RWPE2 (cell line): ENCODE results near the gene ITPKB.

Experiments used
- ATAC-seq: fragments of 200-7000 bp; cut with Tn5 transposase; 3 replicates; pipeline ENCODE4 v1.9.1; 2021; ENCODE audit warnings: low read depth
- DNase-seq: peaks from one replicate; pipeline ENCODE4 v3.0.0-alpha.2; 2020; ENCODE audit warnings: low spot score
- H3K27ac ChIP-seq: fragments of 450-650 bp; 2 replicates; pipeline ENCODE4 v1.5.1; 2017; ENCODE audit warnings: mild to moderate bottlenecking; ENCODE audit not compliant: poor library complexity, severe bottlenecking
- H3K27me3 ChIP-seq: fragments of 250-450 bp; sonication (Bioruptor Pico); 2 replicates; pipeline ENCODE4 v1.5.1; 2021; ENCODE audit warnings: mild to moderate bottlenecking, moderate library complexity; ENCODE audit not compliant: insufficient read depth, poor library complexity, severe bottlenecking
- H3K36me3 ChIP-seq: fragments of 250-450 bp; sonication (Bioruptor Pico); 2 replicates; pipeline ENCODE4 v1.5.1; 2020; ENCODE audit warnings: low read depth, mild to moderate bottlenecking, moderate library complexity
- H3K4me1 ChIP-seq: fragments of 250-450 bp; sonication (Bioruptor Pico); 2 replicates; pipeline ENCODE4 v1.5.1; 2021; ENCODE audit warnings: mild to moderate bottlenecking, moderate library complexity; ENCODE audit not compliant: insufficient read depth, poor library complexity, severe bottlenecking
- H3K4me3 ChIP-seq: fragments of 250-450 bp; sonication (Bioruptor Pico); 2 replicates; pipeline ENCODE4 v1.5.1; 2021; ENCODE audit warnings: mild to moderate bottlenecking, moderate library complexity; ENCODE audit not compliant: severe bottlenecking
- H3K9me3 ChIP-seq: fragments of 250-450 bp; sonication (Bioruptor Pico); 2 replicates; pipeline ENCODE4 v1.5.1; 2021; ENCODE audit warnings: mild to moderate bottlenecking, moderate library complexity; ENCODE audit not compliant: severe bottlenecking
- CTCF ChIP-seq: fragments of 450-650 bp; IDR thresholded peaks from one replicate; pipeline ENCODE4 v1.5.1; 2017; ENCODE audit warnings: mild to moderate bottlenecking, moderate library complexity; ENCODE audit not compliant: poor library complexity, severe bottlenecking

ITPKB gene

GRCh38 chr1:226677027-226678020 lies 61.8 kb downstream of the ITPKB start:
- H3K4me1 ChIP-seq: peaks cover 8% of the 10 kb centered on the region
- peak; percentile 89 for ATAC-seq
- H3K36me3 ChIP-seq: no peaks in the 10 kb centered on the region
- no peak for DNase-seq
- H3K27ac ChIP-seq: no peak overlapping the region
- H3K9me3 ChIP-seq: no peaks in the 10 kb centered on the region
- no peaks in the 10 kb centered on the region for H3K27me3 ChIP-seq
- no peak for TF ChIP-seq CTCF
- no peak overlapping the region for H3K4me3 ChIP-seq

- no peaks in the 10 kb centered on the region for H3K27me3 ChIP-seq
- H3K9me3 ChIP-seq: no peaks in the 10 kb centered on the region
- DNase-seq (no peak), ATAC-seq (no peak)
- H3K27ac ChIP-seq: no peak overlapping the region
- H3K4me3 ChIP-seq: no peak overlapping the region
- no peaks in the 10 kb centered on the region for H3K36me3 ChIP-seq
- no peak for TF ChIP-seq CTCF
- H3K4me1 ChIP-seq: peaks cover 8% of the 10 kb centered on the region
Measured at GRCh38 chr1:226676381-226676780, 62.7 kb downstream of the ITPKB start.

- peaks cover 8% of the 10 kb centered on the region for H3K4me1 ChIP-seq
Measured at GRCh38 chr1:226675715-226676357, 63.2 kb downstream of the ITPKB start.

GRCh38 chr1:226674892-226675714 lies 64.0 kb downstream of the ITPKB start:
- no peak for ATAC-seq
- no peak for DNase-seq
- Histone ChIP-seq H3K36me3 (no peaks in the 10 kb centered on the region), H3K4me3 (no peak overlapping the region), H3K27me3 (no peaks in the 10 kb centered on the region), H3K27ac (no peak overlapping the region), H3K9me3 (no peaks in the 10 kb centered on the region), H3K4me1 (peaks cover 8% of the 10 kb centered on the region)
- no peak for TF ChIP-seq CTCF

More at GRCh38 chr1:226675715-226676357, 63.2 kb downstream of the ITPKB start:
- ATAC-seq (no peak), DNase-seq (no peak)
- no peaks in the 10 kb centered on the region for H3K36me3 ChIP-seq
- TF ChIP-seq CTCF: no peak
- H3K27ac ChIP-seq: no peak overlapping the region
- H3K9me3 ChIP-seq: no peaks in the 10 kb centered on the region
- no peaks in the 10 kb centered on the region for H3K27me3 ChIP-seq
- no peak overlapping the region for H3K4me3 ChIP-seq
